ENCODE measurements around the gene METTL1.
"Not testable (repeated sequence)": the region's sequence is repeated elsewhere in the genome, so short reads cannot be mapped to it uniquely, and the experiment has no call there.

Gene METTL1

GRCh38 chr12:57721846-57722608, 49.9 kb downstream of the METTL1 start:
- DNase-seq: not testable (repeated sequence)

DNA sequence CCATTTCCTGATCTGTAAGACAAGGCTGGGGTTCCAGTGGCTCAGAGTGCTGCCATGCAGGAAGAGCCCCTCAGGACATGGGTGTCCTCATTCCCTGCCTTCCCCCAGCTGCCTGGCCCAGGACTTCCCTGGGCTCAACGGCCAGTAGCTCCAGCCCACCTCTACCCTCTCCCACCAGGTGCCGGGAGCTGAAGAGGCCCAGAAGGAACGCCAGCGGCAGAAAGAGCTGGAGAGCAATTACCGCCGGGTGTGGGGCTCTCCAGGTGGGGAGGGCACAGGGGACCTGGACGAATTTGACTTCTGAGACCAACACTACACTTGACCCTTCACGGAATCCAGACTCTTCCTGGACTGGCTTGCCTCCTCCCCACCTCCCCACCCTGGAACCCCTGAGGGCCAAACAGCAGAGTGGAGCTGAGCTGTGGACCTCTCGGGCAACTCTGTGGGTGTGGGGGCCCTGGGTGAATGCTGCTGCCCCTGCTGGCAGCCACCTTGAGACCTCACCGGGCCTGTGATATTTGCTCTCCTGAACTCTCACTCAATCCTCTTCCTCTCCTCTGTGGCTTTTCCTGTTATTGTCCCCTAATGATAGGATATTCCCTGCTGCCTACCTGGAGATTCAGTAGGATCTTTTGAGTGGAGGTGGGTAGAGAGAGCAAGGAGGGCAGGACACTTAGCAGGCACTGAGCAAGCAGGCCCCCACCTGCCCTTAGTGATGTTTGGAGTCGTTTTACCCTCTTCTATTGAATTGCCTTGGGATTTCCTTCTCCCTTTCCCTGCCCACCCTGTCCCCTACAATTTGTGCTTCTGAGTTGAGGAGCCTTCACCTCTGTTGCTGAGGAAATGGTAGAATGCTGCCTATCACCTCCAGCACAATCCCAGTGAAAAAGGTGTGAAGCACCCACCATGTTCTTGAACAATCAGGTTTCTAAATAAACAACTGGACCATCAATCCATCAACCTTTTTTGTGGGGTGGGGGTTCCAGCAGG, 51.0 kb downstream of the METTL1 start:
- no peak for DNase-seq

DNA sequence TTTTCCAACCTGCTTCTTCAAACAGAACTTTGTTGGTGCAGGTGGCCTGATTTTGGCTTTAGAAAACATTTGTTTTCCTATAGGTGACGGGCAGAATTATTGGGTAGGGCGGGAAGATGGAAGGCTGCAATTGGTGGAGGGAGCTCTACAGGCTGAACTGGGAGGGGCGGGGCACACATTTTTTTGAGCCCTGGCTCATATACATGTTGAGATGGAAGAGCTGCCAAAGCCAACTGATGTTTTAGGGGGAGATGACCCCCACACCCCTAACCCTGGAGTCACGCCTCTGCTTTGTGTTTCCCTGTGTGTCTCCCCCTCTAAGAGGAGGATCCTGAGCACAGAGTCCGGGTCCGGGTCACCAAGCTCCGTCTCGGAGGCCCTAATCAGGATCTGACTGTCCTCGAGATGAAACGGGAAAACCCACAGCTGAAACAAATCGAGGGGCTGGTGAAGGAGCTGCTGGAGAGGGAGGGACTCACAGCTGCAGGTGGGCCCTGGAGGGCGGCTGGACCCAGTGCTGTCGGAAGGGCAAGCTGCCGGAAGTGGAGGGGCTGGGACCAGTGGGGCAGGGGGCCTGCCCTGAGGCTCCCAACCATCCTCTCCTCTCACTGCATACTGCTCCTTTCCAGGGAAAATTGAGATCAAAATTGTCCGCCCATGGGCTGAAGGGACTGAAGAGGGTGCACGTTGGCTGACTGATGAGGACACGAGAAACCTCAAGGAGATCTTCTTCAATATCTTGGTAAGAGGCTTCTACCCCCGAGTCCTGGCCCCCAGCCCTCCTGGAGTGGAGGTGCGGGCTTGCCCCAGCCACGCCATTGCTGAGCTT, 51.9 kb downstream of the METTL1 start:
- no peak for DNase-seq

DNA sequence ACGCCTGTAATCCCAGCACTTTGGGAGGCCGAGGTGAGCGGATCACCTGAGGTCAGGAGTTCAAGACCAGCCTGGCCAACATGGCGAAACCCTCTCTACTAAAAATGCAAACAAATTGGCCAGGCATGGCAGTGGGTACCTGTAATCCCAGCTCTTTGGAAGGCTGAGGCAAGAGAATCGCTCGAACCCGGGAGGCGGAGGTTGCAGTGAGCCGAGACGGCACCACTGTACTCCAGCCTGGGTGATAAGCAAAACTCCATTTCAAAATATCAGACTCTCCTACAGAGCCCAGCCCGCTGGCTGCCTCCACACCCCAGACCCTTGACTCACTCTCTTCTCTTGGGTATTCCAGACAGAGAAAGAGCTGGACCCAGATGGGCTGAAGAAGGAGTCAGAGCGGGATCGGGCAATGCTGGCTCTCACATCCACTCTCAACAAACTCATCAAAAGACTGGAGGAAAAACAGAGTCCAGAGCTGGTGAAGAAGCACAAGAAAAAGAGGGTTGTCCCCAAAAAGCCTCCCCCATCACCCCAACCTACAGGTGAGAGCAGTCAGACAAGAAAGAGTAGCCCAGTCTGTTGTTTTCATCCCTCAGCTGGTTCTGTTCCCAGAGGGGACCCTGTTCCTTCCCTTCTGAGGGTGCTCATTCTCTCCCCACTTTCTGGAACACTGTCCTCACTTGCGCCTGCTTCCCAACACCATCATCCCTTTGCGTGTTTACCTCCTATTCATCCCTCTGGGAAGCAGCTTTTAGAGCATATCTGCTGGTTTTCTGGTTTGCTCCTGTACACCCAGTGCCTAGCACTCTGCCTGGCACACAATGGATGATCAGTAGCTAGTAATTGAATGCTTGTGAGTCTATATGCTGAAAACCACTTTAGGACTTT, 53.0 kb downstream of the METTL1 start:
- DNase-seq: no peak

All from CD4-positive, alpha-beta T cell treated with Interleukin-10 for 1 hour (primary cell).